HG03439 (cell line): Measurements from ENCODE around the gene GJA8.
"Not testable (repeated sequence)": the region's sequence is repeated elsewhere in the genome, so short reads cannot be mapped to it uniquely, and the experiment has no call there.

ENCODE experiments used
- ATAC-seq: cut with Tn5 transposase; IDR thresholded peaks from one replicate; pipeline ENCODE4 v1.9.1; 2021; ENCODE audit warnings: mild to moderate bottlenecking, moderate library complexity; ENCODE audit not compliant: unreplicated experiment

GJA8 gene

DNA sequence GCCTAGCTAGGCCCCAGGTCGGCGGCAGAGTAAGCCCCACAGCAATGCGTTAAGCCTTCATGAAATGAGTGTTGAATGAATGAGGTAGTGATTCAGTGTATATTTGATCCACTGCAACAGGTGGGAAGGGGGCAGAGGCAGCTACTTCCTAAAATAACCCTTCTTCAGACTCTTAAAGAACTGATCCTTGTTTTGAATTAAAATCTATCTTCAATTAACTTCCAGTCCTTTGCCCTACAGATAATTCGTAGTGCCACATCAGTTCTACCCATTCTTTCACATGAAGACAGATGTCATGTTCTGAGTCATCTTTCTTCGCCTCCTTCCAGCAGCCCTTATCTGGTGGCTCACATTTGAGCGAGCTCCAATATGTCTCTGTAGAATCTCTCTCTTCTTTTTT lies 24.6 kb downstream of the GJA8 start:
- ATAC-seq = not testable (repeated sequence)

DNA sequence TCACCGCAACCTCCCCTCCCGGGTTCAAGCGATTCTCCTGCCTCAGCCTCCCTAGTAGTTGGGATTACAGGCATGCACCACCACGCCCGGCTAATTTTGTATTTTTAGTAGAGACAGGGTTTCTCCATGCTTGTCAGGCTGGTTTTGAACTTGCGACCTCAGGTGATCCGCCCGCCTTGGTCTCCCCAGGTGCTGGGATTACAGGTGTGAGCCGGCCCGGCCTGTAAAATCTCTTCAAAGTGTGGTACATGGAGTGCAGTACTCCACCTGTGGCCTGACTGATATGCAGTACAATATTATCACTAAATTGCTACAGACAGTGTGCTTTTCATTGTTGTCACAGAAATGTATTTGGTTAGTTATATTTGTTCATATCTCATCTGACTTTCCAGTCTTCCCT lies 25.1 kb downstream of the GJA8 start:
- ATAC-seq = not testable (repeated sequence)

DNA sequence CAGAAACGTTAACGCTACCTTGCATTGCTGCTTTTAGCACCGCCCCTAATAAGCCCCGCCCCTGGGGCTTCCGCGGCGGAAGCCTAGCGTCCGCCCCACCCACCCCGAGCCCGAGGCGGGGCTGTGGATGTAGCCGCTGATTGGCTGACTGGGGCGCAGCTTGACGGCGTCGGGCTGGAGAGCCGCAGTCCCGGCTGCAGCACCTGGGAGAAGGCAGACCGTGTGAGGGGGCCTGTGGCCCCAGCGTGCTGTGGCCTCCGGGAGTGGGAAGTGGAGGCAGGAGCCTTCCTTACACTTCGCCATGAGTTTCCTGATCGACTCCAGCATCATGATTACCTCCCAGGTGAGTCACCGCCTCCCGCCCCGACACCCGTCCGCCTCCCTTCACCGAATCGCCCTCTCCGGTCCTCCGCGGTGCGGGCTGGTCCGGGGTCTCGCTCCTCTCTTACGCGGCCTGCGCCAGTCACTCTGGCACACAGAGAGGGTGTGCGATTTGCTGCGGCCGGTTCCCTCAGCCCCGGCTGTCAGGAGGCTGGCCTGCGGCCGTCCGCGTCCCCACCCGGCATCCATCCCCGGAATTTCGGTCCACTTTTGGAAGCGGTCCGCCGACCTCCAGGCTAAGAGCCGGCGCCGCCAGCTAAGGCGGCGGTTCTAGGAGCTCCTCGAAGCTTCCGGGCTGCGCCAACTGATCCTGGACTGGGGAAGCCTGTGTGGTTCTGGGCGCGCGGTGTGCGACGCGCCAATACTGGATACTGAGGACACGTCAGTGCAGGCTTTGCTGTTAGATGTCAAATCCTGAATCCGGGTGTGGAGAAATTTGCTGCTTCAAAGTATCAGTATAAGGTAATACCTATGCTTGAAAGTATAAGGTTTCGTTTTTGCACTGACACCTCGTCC lies 25.9 kb downstream of the GJA8 start, which contains the start of gene GPR89B:
TSS of gene GPR89B (plus strand) at position 185 of the 897 bp plus-strand sequence. CDS start at position 302, 117 bp downstream.
- ATAC-seq = peak; percentile 97

DNA sequence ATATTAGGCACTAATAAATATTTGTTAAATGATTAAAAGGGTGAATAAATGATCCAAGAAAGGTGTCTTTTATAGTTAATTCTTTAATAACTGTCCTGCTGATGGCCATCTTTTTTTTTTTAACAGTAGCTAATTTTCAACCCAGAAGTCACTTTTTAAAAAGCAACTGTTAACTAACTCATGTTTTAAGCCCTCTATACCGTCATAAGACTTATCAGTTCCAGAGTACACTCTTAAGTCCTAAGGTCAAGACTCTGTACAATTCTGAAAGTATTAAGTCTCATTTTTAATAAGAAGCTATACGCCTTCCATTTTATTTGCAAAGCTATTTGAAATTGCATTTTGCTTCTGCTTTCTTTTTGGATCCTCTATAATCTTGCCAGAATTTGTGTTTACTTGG lies 28.5 kb downstream of the GJA8 start:
- not testable (repeated sequence) for ATAC-seq

DNA sequence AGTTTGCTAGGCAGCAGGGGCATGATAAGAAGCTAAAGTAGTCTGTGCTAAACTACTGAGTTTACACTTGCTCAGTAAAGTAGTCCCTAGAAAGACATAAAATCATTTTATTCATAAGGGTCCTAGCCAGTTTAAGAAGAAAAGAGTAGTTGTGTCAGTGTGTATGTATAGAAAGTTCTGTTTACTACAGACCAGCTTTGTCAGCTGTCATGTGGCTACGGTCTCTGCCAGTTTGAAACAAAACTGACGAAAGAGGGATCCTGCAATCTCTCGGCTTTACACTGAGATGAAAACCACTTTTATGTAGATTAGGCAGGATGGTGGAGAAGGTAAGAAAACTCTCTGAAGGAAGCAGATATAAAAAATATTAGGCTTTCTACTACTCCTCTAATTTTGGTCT lies 32.7 kb downstream of the GJA8 start:
- not testable (repeated sequence) for ATAC-seq

DNA sequence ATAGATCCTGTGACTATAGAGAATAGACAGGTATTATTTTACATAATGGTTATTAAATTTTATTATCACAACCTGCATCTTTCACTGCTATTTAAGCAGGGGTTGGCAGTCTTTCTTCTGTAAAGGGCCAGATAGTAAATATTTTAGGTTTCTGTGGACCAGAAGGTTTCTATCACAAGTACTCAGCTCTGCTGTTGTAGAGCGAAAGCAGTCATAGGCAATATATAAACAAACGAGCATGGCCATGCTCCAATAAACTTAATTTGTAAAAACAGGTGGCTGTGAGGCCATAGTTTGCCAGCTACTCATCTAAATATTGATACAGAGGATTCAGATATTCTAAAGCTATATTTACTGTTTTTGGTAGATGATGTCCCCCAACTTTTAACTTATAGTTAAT lies 37.9 kb downstream of the GJA8 start:
- not testable (repeated sequence) for ATAC-seq

DNA sequence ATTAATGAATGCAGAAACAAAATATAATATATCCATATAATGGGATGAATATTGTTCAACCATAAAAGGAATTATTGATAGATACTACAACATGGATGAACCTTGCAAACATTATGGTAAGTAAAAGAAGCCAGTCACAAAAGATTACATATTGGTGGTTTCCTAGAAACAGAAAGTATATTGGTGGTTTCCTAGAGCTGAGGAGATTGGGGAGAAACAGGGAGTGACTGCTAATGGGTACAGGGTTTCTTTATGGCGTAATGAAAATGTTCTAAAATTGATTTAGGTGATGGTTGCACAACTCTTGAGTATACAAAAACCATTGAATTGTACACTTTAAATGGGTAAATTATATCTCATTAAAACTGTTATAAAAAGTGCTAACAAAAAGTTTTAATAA lies 40.0 kb downstream of the GJA8 start:
- not testable (repeated sequence) for ATAC-seq

DNA sequence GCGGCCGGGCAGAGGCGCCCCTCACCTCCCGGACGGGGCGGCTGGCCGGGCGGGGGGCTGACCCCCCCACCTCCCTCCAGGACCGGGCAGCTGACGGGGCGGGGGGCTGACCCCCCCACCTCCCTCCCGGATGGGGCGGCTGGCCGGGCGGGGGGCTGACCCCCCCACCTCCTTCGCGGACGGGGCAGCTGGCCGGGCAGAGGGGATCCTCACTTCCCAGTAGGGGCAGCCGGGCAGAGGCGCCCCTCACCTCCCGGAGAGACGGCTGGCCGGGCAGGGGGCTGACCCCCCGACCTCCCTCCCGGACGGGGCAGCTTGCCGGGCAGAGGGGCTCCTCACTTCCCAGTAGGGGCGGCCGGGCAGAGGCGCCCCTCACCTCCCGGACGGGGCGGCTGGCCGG lies 46.9 kb downstream of the GJA8 start:
- not testable (repeated sequence) for ATAC-seq
